Measurements from ENCODE around the gene DOCK3. TPM values are rescaled to one million over a fixed set of nuclear protein-coding genes. Genes with fewer than 3 reads are reported as not detected.

Gene DOCK3
- total RNA-seq, 1 donor from 2014 or later, result 0.98 TPM

GRCh38 chr3:51408021-51408420 lies 733.3 kb downstream of the DOCK3 start:
- Histone ChIP-seq H3K9me3 (no peaks in the 10 kb centered on the region), H3K4me1 (no peaks in the 10 kb centered on the region), H3K4me3 (no peak overlapping the region), H3K27ac (no peak overlapping the region), H3K36me3 (peaks cover 0 to 19% of the 10 kb centered on the region in 2 donors), H3K27me3 (no peaks in the 10 kb centered on the region)
- DNase-seq (ENCODE audit: extremely low spot score in 2 of 2), result no peak
- TF ChIP-seq POLR2A (IDR thresholded peaks at IDR 0.05) (no peak), CTCF (IDR thresholded peaks at IDR 0.05) (no peak), POLR2AphosphoS5 (IDR thresholded peaks at IDR 0.05; ENCODE audit: insufficient read depth in 1 of 2, low read depth in 1 of 2) (no peak)
- intact Hi-C loops (cut with DNase I), result no loop called here

- DNase-seq (ENCODE audit: extremely low spot score in 2 of 2), result no peak
- H3K9me3 ChIP-seq, result no peaks in the 10 kb centered on the region
- intact Hi-C loops (cut with DNase I), result no loop called here
- H3K36me3 ChIP-seq, result peaks cover 0 to 27% of the 10 kb centered on the region in 2 donors
- TF ChIP-seq POLR2A (IDR thresholded peaks at IDR 0.05) (no peak), CTCF (IDR thresholded peaks at IDR 0.05) (no peak), POLR2AphosphoS5 (IDR thresholded peaks at IDR 0.05; ENCODE audit: insufficient read depth in 1 of 2, low read depth in 1 of 2) (no peak)
- no peak overlapping the region for H3K4me3 ChIP-seq
- H3K4me1 ChIP-seq, result no peaks in the 10 kb centered on the region
- H3K27ac ChIP-seq, result no peak overlapping the region
- H3K27me3 ChIP-seq, result no peaks in the 10 kb centered on the region
Measured at GRCh38 chr3:51408813-51409212, 734.1 kb downstream of the DOCK3 start.

- Histone ChIP-seq H3K27ac (no peak overlapping the region), H3K9me3 (no peaks in the 10 kb centered on the region), H3K4me1 (no peaks in the 10 kb centered on the region), H3K4me3 (no peak overlapping the region), H3K36me3 (peaks cover 0 to 45% of the 10 kb centered on the region in 2 donors), H3K27me3 (no peaks in the 10 kb centered on the region)
- no peak for DNase-seq (ENCODE audit: extremely low spot score in 2 of 2)
- intact Hi-C loops (cut with DNase I), result no loop called here
- TF ChIP-seq POLR2AphosphoS5 (IDR thresholded peaks at IDR 0.05; ENCODE audit: insufficient read depth in 1 of 2, low read depth in 1 of 2) (no peak), POLR2A (IDR thresholded peaks at IDR 0.05) (no peak), CTCF (IDR thresholded peaks at IDR 0.05) (no peak)
Measured at GRCh38 chr3:51422211-51422610, 747.5 kb downstream of the DOCK3 start.

GRCh38 chr3:51426921-51427320 lies 752.2 kb downstream of the DOCK3 start:
- Histone ChIP-seq H3K4me3 (no peak overlapping the region), H3K27ac (no peak overlapping the region), H3K4me1 (no peaks in the 10 kb centered on the region), H3K36me3 (peaks cover 0 to 28% of the 10 kb centered on the region in 2 donors), H3K27me3 (no peaks in the 10 kb centered on the region), H3K9me3 (no peaks in the 10 kb centered on the region)
- no peak for DNase-seq (ENCODE audit: extremely low spot score in 2 of 2)
- intact Hi-C loops (cut with DNase I), result no loop called here
- no peak for TF ChIP-seq POLR2AphosphoS5 (IDR thresholded peaks at IDR 0.05; ENCODE audit: insufficient read depth in 1 of 2, low read depth in 1 of 2)
- TF ChIP-seq CTCF (IDR thresholded peaks at IDR 0.05), result no peak
- no peak for TF ChIP-seq POLR2A (IDR thresholded peaks at IDR 0.05)

GRCh38 chr3:51429138-51429537 lies 754.4 kb downstream of the DOCK3 start:
- Histone ChIP-seq H3K4me1 (no peaks in the 10 kb centered on the region), H3K36me3 (peaks cover 0 to 36% of the 10 kb centered on the region in 2 donors), H3K4me3 (no peak overlapping the region), H3K27ac (no peak overlapping the region), H3K9me3 (no peaks in the 10 kb centered on the region), H3K27me3 (no peaks in the 10 kb centered on the region)
- TF ChIP-seq POLR2AphosphoS5 (IDR thresholded peaks at IDR 0.05; ENCODE audit: insufficient read depth in 1 of 2, low read depth in 1 of 2) (no peak), POLR2A (IDR thresholded peaks at IDR 0.05) (no peak), CTCF (IDR thresholded peaks at IDR 0.05) (no peak)
- no peak for DNase-seq (ENCODE audit: extremely low spot score in 2 of 2)
- intact Hi-C loops (cut with DNase I), result no loop called here

Small RNA genes within 50 kb of the gene (microRNA-seq; reads per million reads assigned to microRNA genes)
- gene MIR4787 (ENCODE audit: borderline number of aligned reads, borderline replicate concordance), result 4.8 reads per million, percentile 3 among the genes with 10 or more reads in this experiment

Small RNA genes within 50 kb of the gene (small RNA-seq; reads per million reads assigned to genes)
- gene MIR4787 (not detected), gene PPIAP69 (not detected)

Other genes starting within 250 kb of the DOCK3 start
- gene CACNA2D2, start 171.3 kb upstream of the DOCK3 start, total RNA-seq, result 2.5 TPM
- gene C3orf18, start 107.2 kb upstream of the DOCK3 start, total RNA-seq, result 10.8 TPM
- 3.4 TPM for gene HEMK1, start 105.4 kb upstream of the DOCK3 start, total RNA-seq
- gene CISH, start 63.2 kb upstream of the DOCK3 start, total RNA-seq, result 21.9 TPM
- gene MAPKAPK3, start 57.8 kb upstream of the DOCK3 start, total RNA-seq, result 38.1 TPM

Measured in vagina (tissue), 2 donors.